Natural killer cell treated with Interleukin-12 subunit alpha and Interleukin-12 subunit beta and Interleukin-15 and Interleukin-18, amount 100 ng/mL, for 72 hours (primary cell): ENCODE data around the gene PNMA8A. TPM values are rescaled to one million over a fixed set of nuclear protein-coding genes. Genes with fewer than 3 reads are reported as not detected.
A peak's percentile ranks its signal among the peaks of the same experiment; 100 is the strongest.

Source experiments
- ATAC-seq, 2 donors: fragments of 150-1000 bp; cut with Tn5 transposase in 1 of 2; sonication (Bioruptor Pico), chemical (Tn5 transposase) in 1 of 2; 2 replicates each; pipeline ENCODE4 v1.10.0; 2021
- DNase-seq: peaks from one replicate; pipeline ENCODE4 v3.0.0; 2022; ENCODE audit warnings: low spot score
- H3K27ac Mint-ChIP-seq, 2 donors: 1 replicate in 1 of 2; 2 replicates in 1 of 2; pipeline ENCODE4 v1.8.0; 2022; ENCODE audit warnings: mixed read lengths in 2 of 2, mild to moderate bottlenecking in 1 of 2, moderate library complexity in 1 of 2
- H3K27me3 Mint-ChIP-seq, 2 donors: 1 replicate in 1 of 2; 2 replicates in 1 of 2; pipeline ENCODE4 v1.8.0; 2022; ENCODE audit warnings: mixed read lengths in 2 of 2
- H3K36me3 Mint-ChIP-seq: one replicate; pipeline ENCODE4 v1.8.0; 2022; ENCODE audit warnings: mixed read lengths
- H3K4me1 Mint-ChIP-seq, 2 donors: 1 replicate in 1 of 2; 2 replicates in 1 of 2; pipeline ENCODE4 v1.8.0; 2022; ENCODE audit warnings: low read depth in 2 of 2, mixed read lengths in 2 of 2, mild to moderate bottlenecking in 1 of 2
- H3K4me3 Mint-ChIP-seq: one replicate; pipeline ENCODE4 v1.8.0; 2022; ENCODE audit warnings: mixed read lengths
- H3K9me3 Mint-ChIP-seq: 2 replicates; pipeline ENCODE4 v1.8.0; 2022; ENCODE audit warnings: mixed read lengths
- total RNA-seq, 2 donors: library from RNA; stranded (reverse); gene quantifications; one replicate each; pipeline ENCODE4 v1.2.3, GENCODE V29; 2022

Gene PNMA8A
- total RNA-seq: not detected

- H3K4me1 Mint-ChIP-seq: peaks cover 0 to 6% of the 10 kb centered on the region in 2 donors
- H3K4me3 Mint-ChIP-seq: no peak within 1 kb of the TSS
- H3K36me3 Mint-ChIP-seq: no peaks in the 10 kb centered on the region
- ATAC-seq (peak; percentile 32 to 34), DNase-seq (no peak)
- H3K9me3 Mint-ChIP-seq: no peaks in the 10 kb centered on the region
- H3K27ac Mint-ChIP-seq: no peak within 1 kb of the TSS
- H3K27me3 Mint-ChIP-seq: peaks cover 37 to 55% of the 10 kb centered on the region in 2 donors
Observed at GRCh38 chr19:46471116-46471733, at the start of gene PNMA8A. PNMA8A (minus strand) TSS chr19:46471563; CDS start chr19:46471035, 528 bp downstream.

GRCh38 chr19:46520616-46521015 is 49.3 kb upstream of the PNMA8A start:
- DNase-seq: no peak
- Mint-ChIP-seq H3K27ac (no peak overlapping the region), H3K9me3 (no peaks in the 10 kb centered on the region), H3K36me3 (no peaks in the 10 kb centered on the region), H3K27me3 (peaks cover 0 to 4% of the 10 kb centered on the region in 2 donors), H3K4me3 (no peak overlapping the region), H3K4me1 (peaks cover 0 to 3% of the 10 kb centered on the region in 2 donors)
- no peak for ATAC-seq

- Mint-ChIP-seq H3K9me3 (no peaks in the 10 kb centered on the region), H3K27me3 (peaks cover 10 to 11% of the 10 kb centered on the region in 2 donors), H3K36me3 (no peaks in the 10 kb centered on the region), H3K4me3 (no peak overlapping the region), H3K4me1 (peaks cover 3 to 4% of the 10 kb centered on the region in 2 donors), H3K27ac (no peak overlapping the region)
- DNase-seq: no peak
- ATAC-seq: no peak
Observed at GRCh38 chr19:46517471-46517870, 46.1 kb upstream of the PNMA8A start.

GRCh38 chr19:46515879-46516350 is 44.6 kb upstream of the PNMA8A start:
- H3K9me3 Mint-ChIP-seq: no peaks in the 10 kb centered on the region
- H3K27ac Mint-ChIP-seq: no peak overlapping the region
- ATAC-seq (no peak), DNase-seq (no peak)
- peaks cover 3 to 4% of the 10 kb centered on the region in 2 donors for H3K4me1 Mint-ChIP-seq
- H3K4me3 Mint-ChIP-seq: no peak overlapping the region
- H3K36me3 Mint-ChIP-seq: no peaks in the 10 kb centered on the region
- peaks cover 10 to 11% of the 10 kb centered on the region in 2 donors for H3K27me3 Mint-ChIP-seq

GRCh38 chr19:46515290-46515609 is 43.9 kb upstream of the PNMA8A start:
- no peak overlapping the region for H3K4me3 Mint-ChIP-seq
- no peaks in the 10 kb centered on the region for H3K9me3 Mint-ChIP-seq
- DNase-seq: no peak
- no peak for ATAC-seq
- no peaks in the 10 kb centered on the region for H3K36me3 Mint-ChIP-seq
- H3K27me3 Mint-ChIP-seq: peaks cover 10 to 11% of the 10 kb centered on the region in 2 donors
- H3K27ac Mint-ChIP-seq: no peak overlapping the region
- H3K4me1 Mint-ChIP-seq: peaks cover 3 to 4% of the 10 kb centered on the region in 2 donors

- Mint-ChIP-seq H3K27me3 (peaks cover 10 to 11% of the 10 kb centered on the region in 2 donors), H3K27ac (no peak overlapping the region), H3K4me3 (no peak overlapping the region), H3K36me3 (no peaks in the 10 kb centered on the region), H3K4me1 (peaks cover 3 to 4% of the 10 kb centered on the region in 2 donors), H3K9me3 (no peaks in the 10 kb centered on the region)
- DNase-seq (no peak), ATAC-seq (peak in 1 of 2 donors; percentile 44)
Observed at GRCh38 chr19:46514589-46515289, 43.4 kb upstream of the PNMA8A start.

- peaks cover 11 to 13% of the 10 kb centered on the region in 2 donors for H3K27me3 Mint-ChIP-seq
- H3K27ac Mint-ChIP-seq: no peak overlapping the region
- H3K4me1 Mint-ChIP-seq: peaks cover 3 to 4% of the 10 kb centered on the region in 2 donors
- H3K36me3 Mint-ChIP-seq: no peaks in the 10 kb centered on the region
- DNase-seq (no peak), ATAC-seq (peak; percentile 67 to 70)
- H3K4me3 Mint-ChIP-seq: no peak overlapping the region
- H3K9me3 Mint-ChIP-seq: no peaks in the 10 kb centered on the region
Observed at GRCh38 chr19:46513461-46514236, 42.3 kb upstream of the PNMA8A start.

- Mint-ChIP-seq H3K36me3 (no peaks in the 10 kb centered on the region), H3K9me3 (no peaks in the 10 kb centered on the region), H3K4me1 (peaks cover 3 to 4% of the 10 kb centered on the region in 2 donors), H3K27ac (no peak overlapping the region), H3K27me3 (peaks cover 11 to 16% of the 10 kb centered on the region in 2 donors), H3K4me3 (no peak overlapping the region)
- ATAC-seq (no peak), DNase-seq (no peak)
Observed at GRCh38 chr19:46511237-46511636, 39.9 kb upstream of the PNMA8A start.

- DNase-seq: no peak
- ATAC-seq: no peak
- no peak overlapping the region for H3K4me3 Mint-ChIP-seq
- H3K27me3 Mint-ChIP-seq: peaks cover 0 to 7% of the 10 kb centered on the region in 2 donors
- no peak overlapping the region for H3K27ac Mint-ChIP-seq
- H3K9me3 Mint-ChIP-seq: no peaks in the 10 kb centered on the region
- H3K36me3 Mint-ChIP-seq: no peaks in the 10 kb centered on the region
- no peaks in the 10 kb centered on the region for H3K4me1 Mint-ChIP-seq
Observed at GRCh38 chr19:46508206-46508605, 36.8 kb upstream of the PNMA8A start.

GRCh38 chr19:46503848-46504453 is 32.6 kb upstream of the PNMA8A start:
- no peak overlapping the region for H3K4me3 Mint-ChIP-seq
- peaks cover 16 to 20% of the 10 kb centered on the region in 2 donors for H3K27me3 Mint-ChIP-seq
- H3K9me3 Mint-ChIP-seq: no peaks in the 10 kb centered on the region
- H3K4me1 Mint-ChIP-seq: no peaks in the 10 kb centered on the region
- H3K27ac Mint-ChIP-seq: no peak overlapping the region
- ATAC-seq (no peak), DNase-seq (no peak)
- H3K36me3 Mint-ChIP-seq: no peaks in the 10 kb centered on the region

GRCh38 chr19:46502891-46503290 is 31.5 kb upstream of the PNMA8A start:
- ATAC-seq (no peak), DNase-seq (no peak)
- H3K27ac Mint-ChIP-seq: no peak overlapping the region
- peaks cover 17 to 23% of the 10 kb centered on the region in 2 donors for H3K27me3 Mint-ChIP-seq
- no peaks in the 10 kb centered on the region for H3K4me1 Mint-ChIP-seq
- no peaks in the 10 kb centered on the region for H3K9me3 Mint-ChIP-seq
- H3K36me3 Mint-ChIP-seq: no peaks in the 10 kb centered on the region
- no peak overlapping the region for H3K4me3 Mint-ChIP-seq

- H3K9me3 Mint-ChIP-seq: no peaks in the 10 kb centered on the region
- no peak for DNase-seq
- H3K27me3 Mint-ChIP-seq: peaks cover 19 to 27% of the 10 kb centered on the region in 2 donors
- no peaks in the 10 kb centered on the region for H3K36me3 Mint-ChIP-seq
- no peak overlapping the region for H3K27ac Mint-ChIP-seq
- H3K4me3 Mint-ChIP-seq: no peak overlapping the region
- no peak for ATAC-seq
- peaks cover 0 to 1% of the 10 kb centered on the region in 2 donors for H3K4me1 Mint-ChIP-seq
Observed at GRCh38 chr19:46499692-46500091, 28.3 kb upstream of the PNMA8A start.

- ATAC-seq (no peak), DNase-seq (no peak)
- H3K4me1 Mint-ChIP-seq: peaks cover 0 to 6% of the 10 kb centered on the region in 2 donors
- no peaks in the 10 kb centered on the region for H3K36me3 Mint-ChIP-seq
- no peak overlapping the region for H3K4me3 Mint-ChIP-seq
- H3K27me3 Mint-ChIP-seq: peaks cover 28 to 39% of the 10 kb centered on the region in 2 donors
- H3K27ac Mint-ChIP-seq: no peak overlapping the region
- no peaks in the 10 kb centered on the region for H3K9me3 Mint-ChIP-seq
Observed at GRCh38 chr19:46497773-46498172, 26.4 kb upstream of the PNMA8A start.
